C4-2B (cell line): ENCODE results near the gene STX8.

Experiments
- H3K27ac ChIP-seq: fragments of 450-650 bp; 2 replicates; pipeline ENCODE4 v1.5.1; 2017
- CTCF ChIP-seq: fragments of 450-650 bp; conservative IDR thresholded peaks from 2 replicates; pipeline ENCODE4 v1.5.1; 2017; ENCODE audit warnings: mild to moderate bottlenecking
- ZFX ChIP-seq: fragments of 450-650 bp; IDR thresholded peaks from 2 replicates; pipeline ENCODE4 v1.6.1; 2017

Gene STX8

GRCh38 chr17:9532715-9533114 is 42.9 kb downstream of the STX8 start:
- H3K27ac ChIP-seq: no peak overlapping the region
- no peak for TF ChIP-seq CTCF
- no peak for TF ChIP-seq ZFX

GRCh38 chr17:9531034-9531433 is 44.6 kb downstream of the STX8 start:
- TF ChIP-seq CTCF (no peak), ZFX (no peak)
- no peak overlapping the region for H3K27ac ChIP-seq

GRCh38 chr17:9529033-9529700 is 46.5 kb downstream of the STX8 start:
- TF ChIP-seq ZFX (no peak), CTCF (peak; percentile 56)
- H3K27ac ChIP-seq: no peak overlapping the region

GRCh38 chr17:9527788-9528187 is 47.8 kb downstream of the STX8 start:
- no peak overlapping the region for H3K27ac ChIP-seq
- TF ChIP-seq ZFX (no peak), CTCF (no peak)

- H3K27ac ChIP-seq: no peak overlapping the region
- no peak for TF ChIP-seq ZFX
- TF ChIP-seq CTCF: peak; percentile 36
Measured at GRCh38 chr17:9522074-9522473, 53.5 kb downstream of the STX8 start.

GRCh38 chr17:9521062-9521461 is 54.6 kb downstream of the STX8 start:
- H3K27ac ChIP-seq: no peak overlapping the region
- TF ChIP-seq ZFX: no peak
- no peak for TF ChIP-seq CTCF

- TF ChIP-seq ZFX (no peak), CTCF (no peak)
- no peak overlapping the region for H3K27ac ChIP-seq
Measured at GRCh38 chr17:9520649-9521048, 55.0 kb downstream of the STX8 start.
